WTC11 (cell line): Measurements from ENCODE around the gene ABLIM2. TPM values are rescaled to one million over a fixed set of nuclear protein-coding genes. Genes with fewer than 3 reads are reported as not detected.

Experiments used
- ATAC-seq: fragments of 200-7000 bp; cut with Tn5 transposase; 2 replicates; pipeline ENCODE4 v1.10.0; 2021; ENCODE audit warnings: mild to moderate bottlenecking, moderate library complexity
- CTCF ChIA-PET: fragments of 300-600 bp; sonication (Branson Sonifier 250); formaldehyde crosslinking; loops from one replicate; lab custom pipeline; 2021; ENCODE audit warnings: antibody characterized with exemption; lab: Charles Lee
- POLR2A ChIA-PET: fragments of 350-600 bp; sonication (Branson Sonifier 250); formaldehyde crosslinking; loops from one replicate; lab custom pipeline; 2021; ENCODE audit warnings: antibody characterized with exemption; lab: Charles Lee
- DNase-seq: peaks from one replicate; pipeline ENCODE4 v3.0.0; 2021; ENCODE audit warnings: low spot score
- H3K27ac Mint-ChIP-seq: 2 replicates; pipeline ENCODE4 v1.8.0; 2021; ENCODE audit warnings: mixed read lengths
- H3K27me3 Mint-ChIP-seq: 2 replicates; pipeline ENCODE4 v1.8.0; 2021; ENCODE audit warnings: low read depth, mild to moderate bottlenecking, moderate library complexity, mixed read lengths
- H3K36me3 Mint-ChIP-seq: 2 replicates; pipeline ENCODE4 v1.8.0; 2021; ENCODE audit warnings: mixed read lengths
- H3K4me1 Mint-ChIP-seq: 2 replicates; pipeline ENCODE4 v1.8.0; 2022; ENCODE audit warnings: mixed read lengths
- H3K4me3 Mint-ChIP-seq: 2 replicates; pipeline ENCODE4 v1.8.0; 2021; ENCODE audit warnings: mild to moderate bottlenecking, moderate library complexity, mixed read lengths
- H3K9me3 Mint-ChIP-seq: 2 replicates; pipeline ENCODE4 v1.8.0; 2021; ENCODE audit warnings: mixed read lengths
- ETV6 ChIP-seq: sonication (generic); formaldehyde crosslinking; IDR thresholded peaks from 2 replicates; pipeline ENCODE4 v1.8.1; 2022; ENCODE audit warnings: mild to moderate bottlenecking, missing genetic modification reagents
- JUN ChIP-seq: sonication (generic); formaldehyde crosslinking; IDR thresholded peaks from 2 replicates; pipeline ENCODE4 v1.8.0; 2023; ENCODE audit warnings: mild to moderate bottlenecking, missing genetic modification reagents
- ZNF121 ChIP-seq: sonication (generic); formaldehyde crosslinking; IDR thresholded peaks from 2 replicates; pipeline ENCODE4 v1.8.0; 2023; ENCODE audit warnings: missing genetic modification reagents
- microRNA-seq: library from miRNA; unstranded; fragments of <30 nt; microRNA quantifications from one replicate; pipeline ENCODE4 v1.2.0, GENCODE V29; 2022; ENCODE audit warnings: borderline number of aligned reads
- total RNA-seq: library from RNA; stranded (reverse); gene quantifications from 3 replicates; pipeline ENCODE4 v1.2.3, GENCODE V29; 2021
- TF ChIP-seq, protein P1 (sequence below): fragments of 250-450 bp; sonication (Bioruptor Pico); IDR thresholded peaks from 2 replicates; pipeline ENCODE4 v1.9.0; 2021; ENCODE audit warnings: mild to moderate bottlenecking

Gene ABLIM2
- total RNA-seq, 1 experiment from 2014 or later, result 2.6 TPM

DNA sequence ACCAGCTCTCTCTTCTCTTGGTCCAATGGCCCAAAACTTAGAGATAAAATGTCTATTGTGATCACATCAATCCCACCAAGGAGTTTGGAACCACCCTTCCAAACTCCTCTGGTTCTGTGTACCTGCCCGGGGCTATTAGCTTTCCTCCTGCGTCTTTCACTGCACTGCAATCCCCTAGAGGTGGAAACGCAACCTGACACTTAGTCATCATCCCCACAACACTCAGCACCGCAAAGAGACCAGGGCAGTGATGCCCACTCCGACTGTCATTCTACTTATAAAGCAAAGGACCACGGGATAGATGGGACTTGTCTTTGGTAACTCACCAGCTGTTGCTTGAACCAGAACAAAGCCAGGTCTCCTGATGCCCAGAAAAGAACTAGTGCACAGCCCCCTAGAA lies 240.9 kb downstream of the ABLIM2 start:
- DNase-seq (no peak), ATAC-seq (peak; percentile 87)
- Mint-ChIP-seq H3K9me3 (no peaks in the 10 kb centered on the region), H3K4me3 (no peak overlapping the region), H3K4me1 (peaks cover 40% of the 10 kb centered on the region), H3K36me3 (no peaks in the 10 kb centered on the region), H3K27ac (peak overlapping the region; percentile 30), H3K27me3 (no peaks in the 10 kb centered on the region)
- TF ChIP-seq ZNF121 (CRISPR knock-in tag), result peak; percentile 81
- TF ChIP-seq, protein P1, sequence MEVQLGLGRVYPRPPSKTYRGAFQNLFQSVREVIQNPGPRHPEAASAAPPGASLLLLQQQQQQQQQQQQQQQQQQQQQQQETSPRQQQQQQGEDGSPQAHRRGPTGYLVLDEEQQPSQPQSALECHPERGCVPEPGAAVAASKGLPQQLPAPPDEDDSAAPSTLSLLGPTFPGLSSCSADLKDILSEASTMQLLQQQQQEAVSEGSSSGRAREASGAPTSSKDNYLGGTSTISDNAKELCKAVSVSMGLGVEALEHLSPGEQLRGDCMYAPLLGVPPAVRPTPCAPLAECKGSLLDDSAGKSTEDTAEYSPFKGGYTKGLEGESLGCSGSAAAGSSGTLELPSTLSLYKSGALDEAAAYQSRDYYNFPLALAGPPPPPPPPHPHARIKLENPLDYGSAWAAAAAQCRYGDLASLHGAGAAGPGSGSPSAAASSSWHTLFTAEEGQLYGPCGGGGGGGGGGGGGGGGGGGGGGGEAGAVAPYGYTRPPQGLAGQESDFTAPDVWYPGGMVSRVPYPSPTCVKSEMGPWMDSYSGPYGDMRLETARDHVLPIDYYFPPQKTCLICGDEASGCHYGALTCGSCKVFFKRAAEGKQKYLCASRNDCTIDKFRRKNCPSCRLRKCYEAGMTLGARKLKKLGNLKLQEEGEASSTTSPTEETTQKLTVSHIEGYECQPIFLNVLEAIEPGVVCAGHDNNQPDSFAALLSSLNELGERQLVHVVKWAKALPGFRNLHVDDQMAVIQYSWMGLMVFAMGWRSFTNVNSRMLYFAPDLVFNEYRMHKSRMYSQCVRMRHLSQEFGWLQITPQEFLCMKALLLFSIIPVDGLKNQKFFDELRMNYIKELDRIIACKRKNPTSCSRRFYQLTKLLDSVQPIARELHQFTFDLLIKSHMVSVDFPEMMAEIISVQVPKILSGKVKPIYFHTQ, result no peak
- ChIA-PET CTCF (interaction anchor here (0.8 to 1.1 kb wide), 5 partner anchors 8 to 114 kb away, joined by 3 to 7 read pairs (median 3); no protein-coding TSS in a partner anchor), POLR2A (no interaction called here)

DNA sequence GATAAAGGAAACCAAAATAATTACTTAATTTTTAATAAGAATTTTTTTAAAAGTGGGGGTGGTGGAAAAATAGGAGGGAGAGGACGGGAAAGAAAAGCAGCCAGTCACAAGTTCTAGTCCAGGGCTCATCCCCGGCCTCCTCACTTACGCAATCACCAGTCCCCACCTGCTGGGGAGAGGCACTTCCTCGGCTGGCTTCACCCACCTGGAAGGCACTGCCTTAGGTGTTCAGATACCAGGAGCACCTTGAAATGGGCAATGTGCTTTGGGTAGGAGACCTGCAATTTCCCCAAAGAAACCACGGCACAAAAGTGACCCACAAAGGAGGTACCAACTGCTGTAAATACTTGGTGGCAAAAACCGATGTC lies 242.8 kb downstream of the ABLIM2 start:
- H3K36me3 Mint-ChIP-seq, result no peaks in the 10 kb centered on the region
- POLR2A ChIA-PET, result interaction anchor here (0.6 kb wide), 1 partner anchor 113 kb away, joined by 5 read pairs; no protein-coding TSS in a partner anchor
- TF ChIP-seq ETV6 (CRISPR knock-in tag) (no peak), JUN (no peak)
- TF ChIP-seq, all 79 proteins: peak for 0
- no peak for ATAC-seq
- no peak for DNase-seq
- CTCF ChIA-PET, result interaction anchor here (0.7 to 1.0 kb wide), 2 partner anchors 40 to 211 kb away, joined by 3 to 5 read pairs; no protein-coding TSS in a partner anchor
- Mint-ChIP-seq H3K9me3 (no peaks in the 10 kb centered on the region), H3K4me1 (peaks cover 58% of the 10 kb centered on the region), H3K27ac (no peak overlapping the region), H3K27me3 (no peaks in the 10 kb centered on the region), H3K4me3 (no peak overlapping the region)

Small RNA genes lying within 50 kb of the gene (microRNA-seq; reads per million reads assigned to microRNA genes)
- gene MIR95, result 75.1 reads per million, percentile 59 among the genes with 10 or more reads in this experiment

Other genes starting within 250 kb of the ABLIM2 start
- gene AFAP1, start 219.0 kb downstream of the ABLIM2 start, total RNA-seq, result 17.6 to 23.6 TPM (median 18.0 TPM) in 3 replicates
- 0.42 to 0.64 TPM (median 0.55 TPM) in 3 replicates for gene SH3TC1, start 40.5 kb upstream of the ABLIM2 start, total RNA-seq
- 2.3 to 5.5 TPM (median 4.8 TPM) in 3 replicates for gene HTRA3, start 110.9 kb upstream of the ABLIM2 start, total RNA-seq